GM12878 (cell line): ENCODE measurements around the gene COG2. TPM values are rescaled to one million over a fixed set of nuclear protein-coding genes. Genes with fewer than 3 reads are reported as not detected.

ENCODE experiments used
- ATAC-seq: fragments of 200-7000 bp; cut with Tn5 transposase; 3 replicates; pipeline ENCODE4 v1.9.1; 2020; ENCODE audit warnings: mild to moderate bottlenecking, moderate library complexity
- BruUV-seq: library from RNA; stranded (reverse); fragments of 400-500 nt; replicated peaks from 2 replicates; lab custom pipeline; 2021; lab: Mats Ljungman, UMichigan
- CTCF ChIA-PET: fragments of 300-600 bp; sonication (Branson Sonifier 250); formaldehyde crosslinking; extraction: SDS; loops from one replicate; lab custom pipeline; 2021; ENCODE audit warnings: inconsistent platforms; lab: Yijun Ruan, JAX
- POLR2A ChIA-PET: fragments of 350-600 bp; formaldehyde crosslinking; extraction: SDS; loops from one replicate; lab custom pipeline; 2021; ENCODE audit warnings: inconsistent platforms; lab: Charles Lee
- RAD21 ChIA-PET: fragments of 300-600 bp; sonication (Branson Sonifier 250); formaldehyde crosslinking; loops from one replicate; lab custom pipeline; 2023; ENCODE audit warnings: antibody characterized with exemption; ENCODE audit not compliant: unreplicated experiment; lab: Charles Lee
- SMC1A ChIA-PET: fragments of 300-600 bp; sonication (Branson Sonifier 250); formaldehyde crosslinking; loops from one replicate; lab custom pipeline; 2023; ENCODE audit not compliant: unreplicated experiment, uncharacterized antibody; lab: Charles Lee
- DNase-seq: peaks from one replicate; pipeline ENCODE4 v3.0.0-alpha.2; 2011; ENCODE audit warnings: low read depth, low spot score
- FAIRE-seq: peaks from 3 replicates; lab custom pipeline; 2011; peaks lifted over from hg19 to GRCh38; lab: Jason Lieb, UNC
- H2AFZ ChIP-seq: 2 replicates; pipeline ENCODE4 v1.6.0; 2011; ENCODE audit warnings: low read depth, low read length, control low read depth; ENCODE audit not compliant: control insufficient read depth
- H3K27ac ChIP-seq: 2 replicates; pipeline ENCODE4 v1.5.1; 2011; ENCODE audit warnings: control low read depth; ENCODE audit not compliant: control insufficient read depth, insufficient read depth
- H3K27me3 ChIP-seq, 2 experiments: replicated peaks in 1 of 2; 2 replicates each; pipeline versions ENCODE4 v1.6.0 to v1.6.1; 2011; ENCODE audit warnings: low read length in 1 of 2; ENCODE audit not compliant: control insufficient read depth in 2 of 2, insufficient read depth in 2 of 2
- H3K36me3 ChIP-seq, 2 experiments: 2 replicates each; pipeline ENCODE4 v1.5.1; 2011; ENCODE audit warnings: low read length in 1 of 2; ENCODE audit not compliant: control insufficient read depth in 2 of 2, insufficient read depth in 2 of 2
- H3K4me1 ChIP-seq: 2 replicates; pipeline ENCODE4 v1.6.1; 2011; ENCODE audit warnings: mild to moderate bottlenecking, low read length, moderate library complexity, mixed read lengths; ENCODE audit not compliant: control insufficient read depth, insufficient read depth
- H3K4me2 ChIP-seq: 2 replicates; pipeline ENCODE4 v1.6.0; 2011; ENCODE audit warnings: control low read depth; ENCODE audit not compliant: control insufficient read depth, insufficient read depth
- H3K4me3 ChIP-seq: fragments of 200-600 bp; sonication (generic); 2 replicates; pipeline ENCODE4 v1.5.1; 2016
- H3K79me2 ChIP-seq: 2 replicates; pipeline ENCODE4 v1.6.0; 2011; ENCODE audit warnings: low read length; ENCODE audit not compliant: control insufficient read depth, insufficient read depth
- H3K9ac ChIP-seq: 2 replicates; pipeline ENCODE4 v1.8.0; 2011; ENCODE audit warnings: low read length, control low read depth, mixed read lengths; ENCODE audit not compliant: control insufficient read depth, insufficient read depth
- H3K9me3 ChIP-seq: replicated peaks from 3 replicates; pipeline ENCODE4 v1.5.1; 2011; ENCODE audit warnings: mild to moderate bottlenecking, low read length; ENCODE audit not compliant: control insufficient read depth, insufficient read depth
- H4K20me1 ChIP-seq: 2 replicates; pipeline ENCODE4 v1.6.0; 2011; ENCODE audit not compliant: control insufficient read depth, insufficient read depth
- BACH1 ChIP-seq: fragments of 450-650 bp; IDR thresholded peaks from 2 replicates; pipeline ENCODE4 v1.6.1; 2017; ENCODE audit warnings: mild to moderate bottlenecking, borderline replicate concordance
- CBX3 ChIP-seq: fragments of 200-600 bp; sonication (generic); IDR thresholded peaks from 2 replicates; pipeline ENCODE4 v1.6.1; 2016; ENCODE audit warnings: low read depth, borderline replicate concordance
- EED ChIP-seq: sonication (generic); IDR thresholded peaks from 2 replicates; pipeline ENCODE4 v1.6.1; 2016; ENCODE audit warnings: antibody characterized with exemption, low read depth
- HDGF ChIP-seq: fragments of 450-650 bp; IDR thresholded peaks from 2 replicates; pipeline ENCODE4 v1.6.1; 2016; ENCODE audit warnings: antibody characterized with exemption
- IKZF2 ChIP-seq, 2 experiments: fragments of 450-650 bp; IDR thresholded peaks; 2 replicates each; pipeline ENCODE4 v1.6.1; 2017; ENCODE audit warnings: mild to moderate bottlenecking in 2 of 2, moderate library complexity in 2 of 2
- IRF4 ChIP-seq: IDR thresholded peaks from 2 replicates; pipeline ENCODE4 v1.6.1; 2011; ENCODE audit warnings: low read depth, low read length
- JUNB ChIP-seq: IDR thresholded peaks from 2 replicates; pipeline ENCODE4 v1.6.1; 2016; ENCODE audit warnings: antibody characterized with exemption, mild to moderate bottlenecking
- NBN ChIP-seq: fragments of 450-650 bp; IDR thresholded peaks from 2 replicates; pipeline ENCODE4 v1.6.1; 2016
- POLR2AphosphoS2 ChIP-seq: IDR thresholded peaks from 2 replicates; pipeline ENCODE4 v1.6.1; 2011; ENCODE audit warnings: low read depth, mild to moderate bottlenecking, low read length, improper control_type of control experiment, moderate library complexity
- SMAD1 ChIP-seq: fragments of 450-650 bp; IDR thresholded peaks from 2 replicates; pipeline ENCODE4 v1.6.1; 2018; ENCODE audit warnings: mild to moderate bottlenecking, low read depth; ENCODE audit not compliant: partially characterized antibody
- ZNF384 ChIP-seq: IDR thresholded peaks from 2 replicates; pipeline ENCODE4 v1.6.1; 2012; ENCODE audit warnings: low read depth, mild to moderate bottlenecking, low read length, improper control_type of control experiment, borderline replicate concordance
- WGBS: methylation state at CpG from one replicate; pipeline ENCODE4 v1.1.6; 2016; ENCODE audit warnings: low lambda C conversion rate; ENCODE audit not compliant: insufficient replicate concordance, insufficient coverage; ENCODE audit errors: missing lambda C conversion rate; 5-methylcytosine and 5-hydroxymethylcytosine counted together
- in situ Hi-C: fragments of 300-500 bp; cut with MboI; formaldehyde crosslinking; loops from 9 replicates; pipeline ENCODE4 v1.14.3; 2018; ENCODE audit warnings: mixed read lengths
- intact Hi-C: fragments of 100-400 bp; cut with micrococcal nuclease; formaldehyde crosslinking; loops from one replicate; pipeline ENCODE4 v1.14.2; 2022; ENCODE audit not compliant: unreplicated experiment
- polyA plus RNA-seq, 11 experiments: library from polyadenylated mRNA; depleted of rRNA in 4 of 11; unstranded in 6 of 11; stranded (reverse) in 5 of 11; fragments of >200 nt; fragmentation: Nextera tagmentation in 4 of 11; fragmentation: Illumina TruSeq in 1 of 11; extraction: Ambion mirVana in 4 of 11; extraction: Trizol in 1 of 11; gene quantifications; 1 replicate in 1 of 11; 2 replicates in 10 of 11; pipeline versions ENCODE4 v1.2.1 to v1.2.3, GENCODE V29; 2011 to 2016; ENCODE audit warnings: inconsistent platforms in 2 of 11, missing spikeins in 2 of 11, low read depth in 1 of 11
- total RNA-seq, 4 experiments: library from RNA; depleted of rRNA in 3 of 4; stranded (reverse); fragments of >200 nt in 3 of 4; fragmentation: Illumina TruSeq in 1 of 4; extraction: Trizol in 1 of 4; gene quantifications; 2 replicates each; pipeline versions ENCODE4 v1.2.1 to v1.2.3, GENCODE V29; 2013 to 2021
- TF ChIP-seq, protein P1 (sequence below): IDR thresholded peaks from 2 replicates; pipeline ENCODE4 v1.6.1; 2012; ENCODE audit warnings: improper control_type of control experiment, low read depth, low read length; ENCODE audit not compliant: insufficient replicate concordance

The COG2 gene
- total and polyA plus RNA-seq, 10 of the 15 experiments (the other 5 are each of a cell fraction or from before 2014, with no cell fraction given) = 15.0 to 31.5 (median 28.3) TPM

DNA sequence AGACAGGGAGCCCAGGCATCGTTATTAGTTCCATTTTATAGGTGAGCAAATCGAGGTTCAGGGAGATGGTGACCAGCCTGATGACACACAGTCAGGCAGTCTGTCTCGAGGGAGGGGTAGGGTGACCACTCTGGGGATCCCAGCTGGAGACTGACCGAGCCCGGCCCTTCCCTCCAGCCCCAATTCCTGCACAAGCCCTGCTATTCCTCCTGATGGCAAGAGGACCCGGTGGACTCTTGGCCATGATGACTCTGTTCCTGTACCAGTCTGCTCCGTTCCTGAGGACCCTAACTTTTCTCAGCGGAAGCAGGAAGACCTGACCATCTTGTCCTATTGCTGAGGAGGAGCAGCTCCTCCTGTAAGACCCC is 71.2 kb downstream of the COG2 start:
- H3K4me3 ChIP-seq = no peak overlapping the region
- no peaks in the 10 kb centered on the region for H3K79me2 ChIP-seq
- CTCF ChIA-PET = no interaction called here
- FAIRE-seq (no peak), ATAC-seq (no peak)
- H3K9me3 ChIP-seq = no peaks in the 10 kb centered on the region
- BruUV-seq = no TSS peak
- H3K9ac ChIP-seq = no peak overlapping the region
- peaks cover 0 to 3% of the 10 kb centered on the region in 2 experiments; a peak in 2 of 4 replicates for H3K27me3 ChIP-seq
- H3K36me3 ChIP-seq = no peaks in the 10 kb centered on the region
- POLR2A ChIA-PET = no interaction called here
- no peaks in the 10 kb centered on the region for H4K20me1 ChIP-seq
- SMC1A ChIA-PET = no interaction called here
- no peak overlapping the region for H3K27ac ChIP-seq
- RAD21 ChIA-PET = no interaction called here
- no peak overlapping the region for H3K4me2 ChIP-seq
- TF ChIP-seq ZNF384 (no peak), CBX3 (no peak)
- TF ChIP-seq, all 136 proteins: peak for 0
- no peaks in the 10 kb centered on the region for H3K4me1 ChIP-seq
- no peak overlapping the region for H2AFZ ChIP-seq
- DNase-seq = no peak
- in situ Hi-C loops (no loop called here), intact Hi-C loops (no loop called here)
- WGBS = 24% methylated on average over 8 of the region's 8 CpGs

DNA sequence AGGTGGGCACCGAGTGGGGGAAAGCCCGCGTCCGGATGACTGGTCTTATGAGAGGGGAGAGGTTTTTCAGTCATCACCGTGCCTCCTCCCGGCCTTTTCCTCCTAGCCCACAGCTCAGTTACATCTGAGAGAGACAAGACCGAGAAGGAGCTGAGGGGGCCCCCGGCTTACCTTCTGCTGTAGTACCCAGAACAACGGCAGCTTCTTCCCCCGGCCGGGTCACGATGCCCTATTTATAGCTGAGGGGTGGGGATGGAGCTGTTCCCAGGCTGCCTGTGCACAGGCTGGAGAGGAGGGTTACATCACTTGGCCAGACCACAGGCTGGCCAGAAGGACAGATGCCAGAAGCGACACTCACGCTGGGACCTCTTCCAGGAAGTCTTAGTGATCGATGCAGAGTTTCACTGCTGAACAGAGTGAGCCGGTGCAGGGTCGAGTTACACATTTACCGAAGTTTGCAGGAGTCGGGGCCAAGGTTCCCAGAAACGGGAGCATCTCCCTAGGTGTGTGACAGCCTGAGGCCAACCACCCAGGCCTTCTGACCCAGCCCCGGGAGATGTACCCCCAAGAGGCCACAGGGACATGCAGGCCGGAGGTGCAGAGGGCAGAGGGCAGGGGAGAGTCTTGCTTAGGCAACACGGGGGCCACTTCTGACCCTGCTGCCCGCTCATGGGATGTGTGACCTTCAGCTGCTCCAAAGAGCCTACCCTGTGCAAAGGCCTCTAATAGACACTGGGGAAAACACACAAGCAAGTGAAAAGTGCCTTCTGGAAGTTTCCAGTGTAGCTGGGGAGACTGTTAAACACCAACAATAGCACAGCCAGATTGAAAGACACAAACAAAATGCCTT is 71.9 kb downstream of the COG2 start, which contains the start of gene AGT:
TSS of gene AGT (minus strand) at position 208 of the 850 bp plus-strand sequence. CDS start 3,299 bp downstream, outside the sequence.
- DNase-seq (no peak), ATAC-seq (no peak), FAIRE-seq (no peak)
- CTCF ChIA-PET = no interaction called here
- no peak within 1 kb of the TSS for H3K27ac ChIP-seq
- no peaks in the 10 kb centered on the region for H4K20me1 ChIP-seq
- SMC1A ChIA-PET = no interaction called here
- RAD21 ChIA-PET = no interaction called here
- in situ Hi-C loops (no loop called here), intact Hi-C loops (no loop called here)
- POLR2A ChIA-PET = no interaction called here
- no peak within 1 kb of the TSS for H2AFZ ChIP-seq
- BruUV-seq = no TSS peak
- no peaks in the 10 kb centered on the region for H3K36me3 ChIP-seq
- 38% methylated on average over 24 of the region's 24 CpGs for WGBS
- H3K4me3 ChIP-seq = no peak within 1 kb of the TSS
- no peaks in the 10 kb centered on the region for H3K4me1 ChIP-seq
- no peak within 1 kb of the TSS for H3K9ac ChIP-seq
- H3K79me2 ChIP-seq = no peaks in the 10 kb centered on the region
- H3K4me2 ChIP-seq = no peak within 1 kb of the TSS
- no peaks in the 10 kb centered on the region for H3K9me3 ChIP-seq
- peaks cover 0 to 3% of the 10 kb centered on the region in 2 experiments; a peak in 2 of 4 replicates for H3K27me3 ChIP-seq
- TF ChIP-seq IRF4 (no peak), JUNB (no peak), NBN (no peak), EED (no peak), HDGF (no peak), POLR2AphosphoS2 (no peak), BACH1 (no peak), SMAD1 (no peak), IKZF2 (IDR thresholded peaks at IDR 0.05) (no peak)
- TF ChIP-seq, protein P1, sequence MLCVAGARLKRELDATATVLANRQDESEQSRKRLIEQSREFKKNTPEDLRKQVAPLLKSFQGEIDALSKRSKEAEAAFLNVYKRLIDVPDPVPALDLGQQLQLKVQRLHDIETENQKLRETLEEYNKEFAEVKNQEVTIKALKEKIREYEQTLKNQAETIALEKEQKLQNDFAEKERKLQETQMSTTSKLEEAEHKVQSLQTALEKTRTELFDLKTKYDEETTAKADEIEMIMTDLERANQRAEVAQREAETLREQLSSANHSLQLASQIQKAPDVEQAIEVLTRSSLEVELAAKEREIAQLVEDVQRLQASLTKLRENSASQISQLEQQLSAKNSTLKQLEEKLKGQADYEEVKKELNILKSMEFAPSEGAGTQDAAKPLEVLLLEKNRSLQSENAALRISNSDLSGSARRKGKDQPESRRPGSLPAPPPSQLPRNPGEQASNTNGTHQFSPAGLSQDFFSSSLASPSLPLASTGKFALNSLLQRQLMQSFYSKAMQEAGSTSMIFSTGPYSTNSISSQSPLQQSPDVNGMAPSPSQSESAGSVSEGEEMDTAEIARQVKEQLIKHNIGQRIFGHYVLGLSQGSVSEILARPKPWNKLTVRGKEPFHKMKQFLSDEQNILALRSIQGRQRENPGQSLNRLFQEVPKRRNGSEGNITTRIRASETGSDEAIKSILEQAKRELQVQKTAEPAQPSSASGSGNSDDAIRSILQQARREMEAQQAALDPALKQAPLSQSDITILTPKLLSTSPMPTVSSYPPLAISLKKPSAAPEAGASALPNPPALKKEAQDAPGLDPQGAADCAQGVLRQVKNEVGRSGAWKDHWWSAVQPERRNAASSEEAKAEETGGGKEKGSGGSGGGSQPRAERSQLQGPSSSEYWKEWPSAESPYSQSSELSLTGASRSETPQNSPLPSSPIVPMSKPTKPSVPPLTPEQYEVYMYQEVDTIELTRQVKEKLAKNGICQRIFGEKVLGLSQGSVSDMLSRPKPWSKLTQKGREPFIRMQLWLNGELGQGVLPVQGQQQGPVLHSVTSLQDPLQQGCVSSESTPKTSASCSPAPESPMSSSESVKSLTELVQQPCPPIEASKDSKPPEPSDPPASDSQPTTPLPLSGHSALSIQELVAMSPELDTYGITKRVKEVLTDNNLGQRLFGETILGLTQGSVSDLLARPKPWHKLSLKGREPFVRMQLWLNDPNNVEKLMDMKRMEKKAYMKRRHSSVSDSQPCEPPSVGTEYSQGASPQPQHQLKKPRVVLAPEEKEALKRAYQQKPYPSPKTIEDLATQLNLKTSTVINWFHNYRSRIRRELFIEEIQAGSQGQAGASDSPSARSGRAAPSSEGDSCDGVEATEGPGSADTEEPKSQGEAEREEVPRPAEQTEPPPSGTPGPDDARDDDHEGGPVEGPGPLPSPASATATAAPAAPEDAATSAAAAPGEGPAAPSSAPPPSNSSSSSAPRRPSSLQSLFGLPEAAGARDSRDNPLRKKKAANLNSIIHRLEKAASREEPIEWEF = no peak
